Fibroblast of lung (primary cell): Measurements from ENCODE around the gene ZNF521. TPM values are rescaled to one million over a fixed set of nuclear protein-coding genes. Genes with fewer than 3 reads are reported as not detected.

Experiments
- DNase-seq, 2 donors: peaks; one replicate each; pipeline versions ENCODE4 v3.0.0 to v3.0.0-alpha.2; 2010; ENCODE audit warnings: low read depth in 2 of 2
- H2AFZ ChIP-seq: 2 replicates; pipeline ENCODE4 v1.5.1; 2012; ENCODE audit warnings: low read length, control low read depth, inconsistent platforms
- H3K27ac ChIP-seq: 2 replicates; pipeline ENCODE4 v1.5.1; 2011; ENCODE audit warnings: low read length, control low read depth; ENCODE audit not compliant: insufficient read depth
- H3K27me3 ChIP-seq: 2 replicates; pipeline ENCODE4 v1.5.1; 2011; ENCODE audit warnings: mild to moderate bottlenecking, low read length; ENCODE audit not compliant: control insufficient read depth, insufficient read depth
- H3K36me3 ChIP-seq: 2 replicates; pipeline ENCODE4 v1.5.1; 2011; ENCODE audit warnings: low read length; ENCODE audit not compliant: control insufficient read depth, insufficient read depth
- H3K4me1 ChIP-seq: 2 replicates; pipeline ENCODE4 v1.5.1; 2011; ENCODE audit warnings: low read length; ENCODE audit not compliant: control insufficient read depth, insufficient read depth; ENCODE audit errors: extremely low read depth
- H3K4me2 ChIP-seq: 2 replicates; pipeline ENCODE4 v1.5.1; 2011; ENCODE audit warnings: low read length, control low read depth; ENCODE audit not compliant: insufficient read depth; ENCODE audit errors: extremely low read depth
- H3K4me3 ChIP-seq, 4 experiments: fragments of 200-600 bp in 1 of 4; sonication (generic) in 1 of 4; replicated peaks in 1 of 4; 2 replicates each; pipeline ENCODE4 v1.5.1; 2011 to 2016; ENCODE audit warnings: low read length in 4 of 4, low read depth in 3 of 4, mild to moderate bottlenecking in 3 of 4, control low read depth in 2 of 4, inconsistent platforms in 1 of 4, mixed read lengths in 1 of 4; ENCODE audit not compliant: insufficient read depth in 1 of 4; ENCODE audit errors: control extremely low read depth in 1 of 4
- H3K79me2 ChIP-seq: 2 replicates; pipeline ENCODE4 v1.5.1; 2012; ENCODE audit warnings: mild to moderate bottlenecking, low read length, inconsistent platforms; ENCODE audit not compliant: control insufficient read depth, insufficient read depth
- H3K9ac ChIP-seq: 2 replicates; pipeline ENCODE4 v1.5.1; 2011; ENCODE audit warnings: mild to moderate bottlenecking, low read length, control low read depth; ENCODE audit not compliant: insufficient read depth
- H3K9me3 ChIP-seq: 2 replicates; pipeline ENCODE4 v1.5.1; 2012; ENCODE audit warnings: low read depth, low read length; ENCODE audit not compliant: control insufficient read depth, insufficient read depth
- H4K20me1 ChIP-seq: 2 replicates; pipeline ENCODE4 v1.5.1; 2011; ENCODE audit warnings: low read length; ENCODE audit not compliant: control insufficient read depth, insufficient read depth; ENCODE audit errors: extremely low read depth
- CTCF ChIP-seq, 2 donors: IDR thresholded peaks in 1 of 2; conservative IDR thresholded peaks in 1 of 2; 1 replicate in 1 of 2; 2 replicates in 1 of 2; pipeline ENCODE4 v1.5.1; 2011 to 2012; ENCODE audit warnings: low read length in 2 of 2, control low read depth in 1 of 2, inconsistent platforms in 1 of 2, low read depth in 1 of 2, mild to moderate bottlenecking in 1 of 2
- EZH2 ChIP-seq: IDR thresholded peaks from 2 replicates; pipeline ENCODE4 v1.5.1; 2012; ENCODE audit warnings: low read length, control low read depth, mild to moderate bottlenecking; ENCODE audit errors: missing control alignments
- polyA plus RNA-seq, 2 donors: library from polyadenylated mRNA; depleted of rRNA in 1 of 2; stranded (reverse) in 1 of 2; unstranded in 1 of 2; fragments of >200 nt; gene quantifications; 2 replicates each; pipeline ENCODE4 v1.2.1, GENCODE V29; 2011 to 2012; ENCODE audit warnings: missing spikeins in 1 of 2
- total RNA-seq: library from RNA; depleted of rRNA; stranded (reverse); fragments of >200 nt; gene quantifications from 2 replicates; pipeline ENCODE4 v1.2.1, GENCODE V29; 2014

ZNF521 gene
- total and polyA plus RNA-seq, 2 donors (not counting 1 experiment from before 2014, with no cell fraction given) = 25.2 to 43.6 TPM

- no peak overlapping the region for H3K27ac ChIP-seq
- no peaks in the 10 kb centered on the region for H3K27me3 ChIP-seq
- no peaks in the 10 kb centered on the region for H3K79me2 ChIP-seq
- H3K4me3 ChIP-seq = no peak overlapping the region
- peaks cover 5% of the 10 kb centered on the region for H3K4me1 ChIP-seq
- no peak overlapping the region for H3K4me2 ChIP-seq
- no peak overlapping the region for H2AFZ ChIP-seq
- no peaks in the 10 kb centered on the region for H3K36me3 ChIP-seq
- H3K9me3 ChIP-seq = no peaks in the 10 kb centered on the region
- no peaks in the 10 kb centered on the region for H4K20me1 ChIP-seq
- TF ChIP-seq EZH2 = no peak
- no peak for TF ChIP-seq CTCF (conservative IDR thresholded peaks at IDR 0.05 in 1 of 2, IDR thresholded peaks at IDR 0.05 in 1 of 2; ENCODE audit: low read depth in 1 of 2, low read length in 2 of 2)
- DNase-seq = peak; percentile 34 to 39
- no peak overlapping the region for H3K9ac ChIP-seq
Observed at GRCh38 chr18:25075783-25076182, 276.2 kb downstream of the ZNF521 start.

GRCh38 chr18:25075331-25075730, 276.6 kb downstream of the ZNF521 start:
- H3K9me3 ChIP-seq = no peaks in the 10 kb centered on the region
- no peak for TF ChIP-seq EZH2
- TF ChIP-seq CTCF (conservative IDR thresholded peaks at IDR 0.05 in 1 of 2, IDR thresholded peaks at IDR 0.05 in 1 of 2; ENCODE audit: low read depth in 1 of 2, low read length in 2 of 2) = no peak
- no peak overlapping the region for H3K27ac ChIP-seq
- no peaks in the 10 kb centered on the region for H3K27me3 ChIP-seq
- no peaks in the 10 kb centered on the region for H4K20me1 ChIP-seq
- H3K79me2 ChIP-seq = no peaks in the 10 kb centered on the region
- H3K4me1 ChIP-seq = peaks cover 5% of the 10 kb centered on the region
- no peaks in the 10 kb centered on the region for H3K36me3 ChIP-seq
- peak overlapping the region; percentile 4 for H3K4me2 ChIP-seq
- H2AFZ ChIP-seq = no peak overlapping the region
- DNase-seq = no peak
- no peak overlapping the region for H3K4me3 ChIP-seq
- H3K9ac ChIP-seq = no peak overlapping the region

GRCh38 chr18:25074925-25075324, 277.0 kb downstream of the ZNF521 start:
- Histone ChIP-seq H3K4me1 (peaks cover 5% of the 10 kb centered on the region), H3K9ac (no peak overlapping the region), H4K20me1 (no peaks in the 10 kb centered on the region), H3K79me2 (no peaks in the 10 kb centered on the region), H3K4me2 (no peak overlapping the region), H2AFZ (no peak overlapping the region), H3K27ac (no peak overlapping the region), H3K4me3 (no peak overlapping the region), H3K36me3 (no peaks in the 10 kb centered on the region), H3K27me3 (no peaks in the 10 kb centered on the region), H3K9me3 (no peaks in the 10 kb centered on the region)
- no peak for DNase-seq
- TF ChIP-seq CTCF (conservative IDR thresholded peaks at IDR 0.05 in 1 of 2, IDR thresholded peaks at IDR 0.05 in 1 of 2; ENCODE audit: low read depth in 1 of 2, low read length in 2 of 2) (no peak), EZH2 (no peak)
